Frontal cortex (tissue), 4 donors: Measurements from ENCODE around the gene TXNRD2. TPM values are rescaled to one million over a fixed set of nuclear protein-coding genes. Genes with fewer than 3 reads are reported as not detected.

Experiments used
- DNase-seq, 2 donors: peaks; one replicate each; pipeline ENCODE4 v3.0.0; 2012; ENCODE audit warnings: low spot score in 2 of 2
- FAIRE-seq: peaks from 2 replicates; lab custom pipeline; 2012; peaks lifted over from hg19 to GRCh38; lab: Jason Lieb, UNC
- total RNA-seq: library from RNA; depleted of rRNA; stranded (reverse); fragments of >200 nt; gene quantifications from one replicate; pipeline ENCODE4 v1.2.3, GENCODE V29; 2014
- donor health status: control.
- donor health status: control.
- donor health status: control.

Gene TXNRD2
- total RNA-seq, 1 donor from 2014 or later, result 15.5 TPM

DNA sequence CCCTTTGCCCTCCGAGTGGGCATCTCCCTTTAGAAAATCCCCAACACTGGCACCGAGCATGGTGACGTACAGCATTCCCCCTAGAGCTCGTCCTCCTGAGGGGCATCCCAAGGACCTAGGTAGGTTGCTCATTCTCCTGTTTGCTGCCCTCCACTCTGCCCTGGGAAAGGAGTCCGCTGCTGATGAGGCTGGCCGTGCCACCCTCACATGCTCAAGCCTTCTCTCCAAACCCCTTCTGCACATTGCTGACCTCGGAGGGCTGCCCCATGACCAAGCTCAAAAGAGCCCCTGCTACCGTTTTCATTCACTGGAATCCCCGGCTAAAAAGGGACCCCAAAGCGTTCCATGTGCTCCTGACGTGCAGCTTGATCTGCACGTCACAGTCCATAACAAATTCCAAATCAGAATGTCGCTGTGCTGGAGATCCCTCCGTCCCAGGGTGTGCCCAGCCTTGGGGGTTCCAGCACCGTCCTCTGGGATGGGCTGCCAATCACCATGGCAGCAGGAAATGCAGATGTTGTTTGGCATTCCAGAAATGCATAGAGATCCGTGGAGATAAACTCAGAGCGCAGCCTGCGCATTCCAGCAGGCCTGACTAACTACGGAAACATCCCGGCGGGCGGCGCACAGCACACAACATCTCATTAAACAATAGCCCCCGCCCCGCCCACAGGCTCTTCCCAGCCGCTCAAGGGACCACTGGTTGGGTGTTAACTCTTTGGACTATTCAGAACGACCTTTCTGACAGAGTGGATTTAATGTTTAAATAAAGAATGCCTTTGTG is 60.6 kb downstream of the TXNRD2 start:
- FAIRE-seq (no peak), DNase-seq (peak in 1 of 2 donors; percentile 69)

DNA sequence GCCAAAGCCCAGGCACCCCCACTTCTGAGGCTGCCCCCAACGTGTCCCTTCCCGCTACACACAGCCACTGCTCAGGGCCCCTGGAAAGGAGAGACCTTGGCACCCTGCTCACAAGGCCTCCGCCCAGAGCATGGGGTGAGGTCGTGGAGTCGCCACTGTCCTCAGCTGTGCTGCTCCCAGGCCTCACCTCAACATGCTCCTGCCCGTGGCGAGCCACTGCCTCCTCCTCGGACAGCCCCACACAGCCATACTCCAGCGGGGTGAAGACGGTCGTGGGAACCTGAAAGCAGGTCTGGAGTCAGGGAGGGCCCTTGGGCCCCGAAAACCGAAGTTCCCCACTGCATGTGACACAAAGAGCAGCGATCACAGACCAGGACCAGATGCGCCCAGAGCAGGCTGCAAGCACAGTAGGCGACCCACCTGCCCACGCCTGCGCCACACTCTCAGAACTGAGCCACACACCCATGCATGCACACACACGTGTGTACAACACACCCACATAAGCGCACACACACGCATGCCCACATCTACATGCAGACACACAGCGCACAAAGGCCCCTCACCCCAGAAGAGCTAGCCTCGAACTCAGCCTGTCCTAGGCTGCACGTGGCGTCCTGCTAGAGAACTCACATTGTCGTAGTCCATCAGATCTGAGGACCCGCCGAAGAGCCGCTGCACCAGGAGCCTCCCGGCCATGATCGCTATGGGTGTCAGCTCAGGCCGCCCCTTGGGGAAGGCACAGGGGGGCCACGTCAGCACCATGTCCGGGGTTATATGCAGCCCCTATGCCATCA is 61.4 kb downstream of the TXNRD2 start:
- FAIRE-seq (no peak), DNase-seq (no peak)

DNA sequence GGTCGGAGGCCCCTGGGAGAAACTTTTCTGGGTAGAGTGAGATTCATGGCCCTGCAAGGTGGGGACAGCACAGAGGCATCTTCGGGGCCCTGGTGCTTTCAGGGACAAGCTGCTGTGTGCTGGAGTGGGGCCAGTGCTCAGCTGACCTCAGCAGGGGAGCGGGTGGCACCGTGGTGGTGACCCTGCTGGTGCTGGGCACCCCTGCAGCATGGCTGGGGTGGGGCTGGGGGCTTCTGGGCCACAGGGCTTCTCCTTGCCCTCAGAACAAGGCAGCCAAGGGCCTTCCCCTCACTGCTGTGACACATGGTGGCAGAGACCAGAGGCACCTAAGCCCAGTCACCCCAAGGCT is 62.0 kb downstream of the TXNRD2 start:
- DNase-seq (no peak), FAIRE-seq (no peak)

DNA sequence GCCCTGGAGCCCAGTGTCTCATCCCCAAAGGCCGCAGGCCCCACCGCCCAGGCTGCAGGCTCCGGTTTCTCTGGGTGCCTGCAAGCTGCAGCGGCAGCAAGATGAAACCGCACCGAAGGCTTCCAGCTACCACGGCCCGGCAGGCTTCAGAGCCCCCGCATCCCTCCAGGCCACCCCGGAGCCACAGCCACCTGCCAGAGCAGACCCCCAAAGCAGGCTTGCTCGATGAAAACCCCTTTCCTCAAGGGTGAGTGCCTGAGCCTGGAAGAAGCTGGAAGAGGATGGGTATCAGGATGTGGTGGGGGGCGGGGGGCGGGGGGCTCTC is 62.4 kb downstream of the TXNRD2 start:
- FAIRE-seq (no peak), DNase-seq (no peak)

DNA sequence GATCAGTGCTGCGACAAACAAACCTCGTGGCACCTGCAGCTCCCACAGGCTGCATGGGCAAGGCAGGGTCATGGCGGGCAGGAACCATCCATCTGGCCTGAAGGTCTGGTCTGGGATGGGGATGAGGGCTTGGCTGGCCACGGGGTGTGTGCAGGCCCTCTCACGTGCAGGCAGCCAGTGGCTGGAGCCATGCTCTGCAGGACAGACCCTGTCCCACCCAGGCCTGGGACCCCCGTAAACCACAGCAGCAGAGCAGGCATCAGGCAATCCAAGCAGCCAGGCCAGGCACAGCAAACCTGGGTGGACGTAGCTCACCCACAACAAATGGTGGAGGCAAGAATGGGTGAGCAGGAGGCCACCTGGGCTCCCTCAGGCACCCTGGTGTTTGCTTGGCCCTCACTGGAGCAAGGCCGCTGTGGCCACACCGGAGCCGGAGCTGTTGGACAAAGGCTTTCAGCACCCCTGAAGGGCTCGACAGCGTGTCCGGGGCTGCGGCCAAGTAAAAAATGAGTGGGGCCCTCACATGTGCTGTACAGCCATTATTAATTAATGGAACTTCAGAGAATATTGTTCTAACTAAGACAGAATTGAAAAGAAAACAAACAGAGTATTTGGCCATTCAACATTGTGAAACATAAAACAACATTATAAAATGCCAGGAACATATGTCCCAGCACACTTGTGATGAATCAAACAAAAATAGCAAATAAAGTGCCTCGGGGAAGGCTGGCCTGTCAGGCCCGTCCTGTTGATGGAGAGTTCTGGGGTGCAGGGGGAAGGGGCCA is 63.0 kb downstream of the TXNRD2 start:
- no peak for DNase-seq
- no peak for FAIRE-seq

DNA sequence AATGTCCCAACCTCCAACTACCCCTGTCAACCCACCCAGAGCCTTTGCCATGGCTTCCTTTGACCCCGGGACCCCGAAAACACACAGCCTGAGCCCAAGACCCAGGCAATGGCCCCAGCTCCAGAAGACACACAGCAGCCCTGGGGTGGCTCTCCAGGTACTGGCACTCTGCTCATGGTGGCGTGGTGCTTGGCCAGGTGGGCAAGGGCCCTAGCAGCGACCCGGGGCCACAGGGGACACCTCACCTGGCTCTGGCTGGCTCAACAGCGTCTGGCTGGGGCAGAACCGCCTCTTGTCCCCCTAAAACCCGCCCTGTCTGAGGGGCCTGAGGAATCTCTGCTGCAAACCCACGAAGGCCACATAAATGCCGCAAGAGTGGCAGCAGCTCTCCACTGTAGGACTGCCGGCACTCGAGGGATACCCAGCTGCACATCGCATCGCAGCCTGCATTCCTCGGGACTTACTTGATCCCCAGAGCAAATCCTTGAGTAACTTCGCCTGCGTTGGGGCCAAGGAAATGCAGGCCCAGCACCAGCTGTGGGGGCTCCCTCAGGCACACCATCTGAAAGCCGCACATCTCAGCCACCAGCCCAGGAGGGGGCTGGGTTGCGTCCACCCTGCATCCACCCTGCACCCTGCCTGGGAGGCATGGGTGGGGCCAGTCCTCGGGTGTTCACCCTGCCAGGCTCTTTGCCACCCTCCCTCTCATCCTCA is 63.8 kb downstream of the TXNRD2 start:
- FAIRE-seq (no peak), DNase-seq (no peak)

DNA sequence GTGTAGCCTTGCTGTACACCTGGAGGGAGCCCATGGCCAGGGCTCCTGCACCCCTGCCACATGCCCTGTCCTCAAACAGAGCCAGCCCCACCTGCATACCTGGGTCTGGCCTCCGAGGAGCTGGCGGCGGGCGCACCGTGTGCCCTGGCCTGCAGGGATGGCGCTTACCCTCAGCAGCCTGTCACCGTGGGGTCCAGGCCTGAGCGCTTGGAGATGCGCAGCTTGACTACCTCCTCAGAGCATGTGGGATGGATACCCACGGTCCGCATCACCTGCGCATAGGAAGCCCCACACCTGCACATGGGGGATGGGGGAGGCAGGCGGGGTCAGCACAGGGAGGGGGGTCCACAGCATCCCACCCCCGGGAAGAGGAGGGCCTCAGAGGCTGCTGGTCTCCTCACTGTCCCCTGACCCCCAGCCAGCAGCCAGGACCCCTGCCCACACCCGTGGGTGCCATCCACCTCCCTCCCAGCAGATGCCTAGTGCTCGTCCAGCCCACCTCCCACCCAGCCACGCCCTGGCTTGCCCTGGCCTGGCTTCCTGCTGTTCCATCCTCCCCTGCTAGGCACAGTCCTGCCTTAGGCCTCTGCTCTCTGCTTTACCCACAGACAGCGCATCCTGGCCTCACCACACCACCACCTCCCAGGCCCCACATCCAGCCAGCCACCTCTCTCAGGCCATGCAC is 64.5 kb downstream of the TXNRD2 start:
- FAIRE-seq (no peak), DNase-seq (peak in 1 of 2 donors; percentile 16)

DNA sequence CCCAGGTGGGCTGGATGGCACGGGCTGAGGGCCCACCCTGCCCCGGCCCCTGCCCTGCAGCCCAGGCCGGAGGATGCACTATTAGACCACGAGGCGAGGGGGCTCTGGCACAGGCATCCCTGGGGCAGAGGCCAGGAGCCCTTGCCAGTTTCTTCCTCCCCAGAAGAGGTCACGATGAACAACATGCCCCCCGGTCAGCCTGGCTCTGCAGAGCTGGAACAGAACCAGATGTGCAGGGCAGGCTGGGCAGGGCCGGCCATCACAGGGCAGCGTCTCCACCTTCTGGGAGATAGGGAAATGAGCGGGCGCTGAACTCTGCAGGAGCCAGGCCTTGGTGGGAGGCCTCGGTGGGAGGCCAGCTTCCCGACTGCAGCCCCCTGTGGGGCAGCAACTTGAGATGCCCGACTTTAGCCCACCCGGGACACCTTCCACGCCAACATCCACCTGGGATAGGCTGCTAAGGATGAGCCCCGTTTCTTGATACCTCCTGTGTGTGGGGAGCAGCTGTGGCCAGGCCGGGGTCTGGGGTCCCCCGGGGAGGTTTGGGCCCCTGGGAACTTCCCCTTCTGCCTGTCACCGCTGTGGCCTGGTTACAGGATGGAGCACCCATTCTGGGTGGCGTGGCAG is 65.2 kb downstream of the TXNRD2 start:
- peak in 1 of 2 donors; percentile 12 for DNase-seq
- FAIRE-seq, result no peak

DNA sequence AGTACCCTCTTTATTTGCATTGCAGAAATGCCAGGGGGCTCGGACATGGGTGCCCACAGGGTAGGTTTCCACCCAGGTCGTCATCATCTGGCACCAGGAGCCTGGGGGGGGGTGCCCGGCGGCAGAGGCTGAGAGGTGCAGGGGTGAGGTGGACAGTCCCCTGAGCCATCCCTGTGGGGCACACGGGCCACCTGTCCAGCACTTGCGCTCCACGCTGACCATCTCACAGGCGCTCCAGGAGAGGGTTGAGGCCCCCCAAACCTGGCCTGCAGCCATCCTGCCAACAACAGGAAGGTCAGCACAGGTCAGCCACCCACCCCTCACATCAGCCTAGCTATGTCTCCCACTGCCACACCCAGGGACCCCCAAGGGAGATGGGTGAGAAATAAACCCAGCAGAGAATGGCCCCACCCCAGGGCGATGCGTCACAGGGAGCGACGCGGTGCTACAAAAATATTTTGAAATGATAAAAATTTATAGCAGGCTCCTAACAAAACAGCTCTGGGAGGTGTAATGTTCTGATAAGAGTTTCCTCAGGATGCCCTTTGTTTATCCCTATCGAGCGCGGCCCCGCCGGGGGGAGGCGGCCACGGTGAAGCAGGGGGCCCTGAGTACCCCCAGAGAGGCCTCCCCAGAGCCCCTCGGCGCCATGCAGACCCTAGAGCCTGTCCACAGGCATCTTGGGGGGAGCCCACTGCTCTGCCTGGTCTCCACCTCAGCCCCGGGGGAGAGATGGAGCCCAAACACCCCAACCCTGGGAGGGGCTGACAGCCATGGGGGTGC is 65.9 kb downstream of the TXNRD2 start:
- FAIRE-seq (no peak), DNase-seq (peak in 1 of 2 donors; percentile 4)

DNA sequence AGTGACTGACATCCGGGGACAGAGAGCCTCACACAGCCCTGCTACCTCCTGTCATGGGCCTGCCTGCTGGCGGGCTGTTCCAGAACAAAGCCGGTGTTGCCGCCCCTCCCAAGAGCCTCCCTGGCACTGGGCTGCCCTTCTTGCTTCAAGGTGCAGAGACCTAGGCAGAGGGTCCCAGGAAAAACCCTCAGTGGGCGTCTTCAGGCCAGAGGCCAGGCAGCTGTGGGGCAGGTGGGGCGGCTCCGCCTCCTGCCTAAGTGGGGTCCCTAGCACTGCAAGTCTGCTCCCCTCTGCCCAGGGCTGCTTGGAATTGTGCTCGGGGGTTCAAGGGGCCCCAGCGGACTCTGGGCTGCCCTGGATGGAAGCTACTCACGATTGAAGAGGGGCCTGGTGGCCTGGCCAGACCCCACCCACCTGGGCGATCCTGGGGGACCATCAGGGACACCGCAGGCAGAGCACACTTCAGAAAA is 66.5 kb downstream of the TXNRD2 start:
- DNase-seq (no peak), FAIRE-seq (no peak)

DNA sequence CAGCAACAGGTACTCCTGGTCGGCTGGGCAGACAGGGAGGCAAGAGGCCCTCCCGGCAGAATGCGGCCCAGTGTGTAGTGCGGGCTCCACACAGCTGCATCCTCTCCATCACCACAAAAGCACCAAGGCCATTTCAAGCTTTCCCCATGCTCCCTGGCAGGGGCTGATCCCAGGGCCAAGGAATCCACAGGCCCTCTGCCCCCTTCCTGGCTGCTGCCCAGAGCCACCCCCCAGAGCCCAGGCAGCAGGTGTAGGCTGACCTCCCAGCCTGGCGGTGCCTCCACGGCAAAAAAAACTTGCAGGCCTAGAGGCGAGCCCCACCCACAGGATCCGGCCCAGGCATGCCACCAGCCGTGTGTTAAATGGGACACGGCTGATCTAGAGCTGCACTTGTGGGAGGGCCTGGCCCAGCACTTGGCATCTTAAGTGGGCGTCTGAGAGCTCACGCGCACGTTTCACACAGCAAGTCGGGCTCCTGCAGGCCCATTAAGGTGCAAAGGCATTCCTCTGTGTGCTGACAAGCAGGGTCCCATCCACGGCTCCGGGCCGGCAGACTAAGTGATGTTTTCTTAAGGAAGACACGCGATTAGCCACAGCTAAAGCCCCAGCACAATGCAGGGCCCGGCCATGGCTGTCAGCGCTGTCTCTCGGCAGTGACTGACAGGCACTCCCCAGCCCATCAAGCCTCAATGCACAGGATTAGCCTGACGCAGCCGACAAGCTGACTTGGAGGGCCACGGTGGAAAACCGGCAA is 67.1 kb downstream of the TXNRD2 start:
- DNase-seq (peak in 1 of 2 donors; percentile 39), FAIRE-seq (no peak)

DNA sequence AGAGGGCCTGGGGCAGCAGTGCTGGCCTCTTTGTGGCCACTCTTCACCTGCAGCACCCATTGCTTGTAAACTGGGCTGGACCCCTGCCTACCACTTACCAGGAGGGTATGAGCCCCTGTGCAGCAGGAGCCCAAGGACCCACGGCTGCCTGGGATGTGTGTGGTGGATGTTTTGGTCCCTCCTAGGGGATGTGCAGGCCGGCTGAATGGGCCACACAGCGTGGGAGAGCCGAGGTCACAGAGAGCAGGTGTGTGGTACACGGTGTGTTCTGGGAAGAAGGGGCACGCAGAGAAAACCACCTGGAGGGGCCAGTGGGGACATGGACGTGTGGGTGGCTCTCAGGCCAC is 67.7 kb downstream of the TXNRD2 start:
- FAIRE-seq, result no peak
- DNase-seq, result no peak

DNA sequence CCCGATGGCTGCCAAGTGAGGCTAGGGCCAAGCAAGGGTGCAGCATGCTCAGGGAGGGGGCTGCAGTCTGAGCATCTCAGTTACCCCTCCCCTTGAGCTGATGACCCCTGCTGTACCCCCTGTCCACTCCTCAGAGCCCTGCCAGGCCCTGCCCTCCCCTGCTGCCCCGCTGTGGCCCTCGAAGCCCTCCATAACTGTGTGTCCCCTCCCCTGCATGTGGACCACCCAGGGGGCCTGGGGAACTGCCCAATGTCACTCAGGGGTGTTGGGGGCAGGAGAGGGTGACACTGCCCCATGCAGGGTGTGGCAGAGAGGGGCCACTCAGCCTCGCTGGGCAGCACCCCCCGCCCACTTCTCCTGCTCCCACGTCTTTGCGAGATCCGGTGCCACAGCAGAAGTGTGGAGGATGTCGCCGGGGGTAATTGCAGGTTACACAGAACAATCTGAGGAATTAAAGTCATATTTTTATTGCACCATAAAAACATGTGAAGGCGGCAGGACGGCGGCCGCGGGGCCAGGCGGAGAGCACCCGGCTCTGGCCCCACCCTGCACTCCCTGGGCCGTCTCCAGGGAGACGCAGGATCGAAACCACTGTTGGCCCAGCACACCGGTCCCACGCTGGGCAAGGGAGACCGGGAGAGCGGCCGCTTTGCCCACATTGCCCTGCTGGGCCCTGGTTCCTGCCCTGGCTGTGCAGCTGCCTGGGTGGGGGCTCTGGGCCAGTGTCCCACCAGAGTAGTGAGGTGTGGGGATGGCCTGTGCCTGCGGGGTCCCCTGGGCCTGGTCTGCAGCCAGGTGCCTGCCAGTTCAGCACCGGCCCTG is 68.3 kb downstream of the TXNRD2 start:
- FAIRE-seq, result no peak
- no peak for DNase-seq

DNA sequence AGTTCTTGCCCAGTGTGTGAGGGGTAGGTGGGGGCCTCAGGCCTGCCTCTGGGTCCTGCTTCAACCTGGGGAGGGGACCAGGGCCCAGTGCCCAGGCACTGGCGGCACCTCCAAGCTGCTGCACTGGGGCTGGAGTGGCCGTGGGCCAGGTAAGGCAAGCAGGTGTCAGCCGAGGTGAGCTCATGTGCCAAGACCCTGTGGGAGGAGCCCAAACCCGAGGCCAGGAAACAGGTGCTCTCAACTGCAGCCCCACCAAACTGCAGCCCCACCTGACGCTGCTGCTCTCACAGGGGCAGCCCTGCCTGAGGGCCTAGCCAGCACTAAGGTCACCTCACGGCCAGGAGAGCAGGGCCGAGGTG is 68.9 kb downstream of the TXNRD2 start:
- FAIRE-seq (no peak), DNase-seq (no peak)

DNA sequence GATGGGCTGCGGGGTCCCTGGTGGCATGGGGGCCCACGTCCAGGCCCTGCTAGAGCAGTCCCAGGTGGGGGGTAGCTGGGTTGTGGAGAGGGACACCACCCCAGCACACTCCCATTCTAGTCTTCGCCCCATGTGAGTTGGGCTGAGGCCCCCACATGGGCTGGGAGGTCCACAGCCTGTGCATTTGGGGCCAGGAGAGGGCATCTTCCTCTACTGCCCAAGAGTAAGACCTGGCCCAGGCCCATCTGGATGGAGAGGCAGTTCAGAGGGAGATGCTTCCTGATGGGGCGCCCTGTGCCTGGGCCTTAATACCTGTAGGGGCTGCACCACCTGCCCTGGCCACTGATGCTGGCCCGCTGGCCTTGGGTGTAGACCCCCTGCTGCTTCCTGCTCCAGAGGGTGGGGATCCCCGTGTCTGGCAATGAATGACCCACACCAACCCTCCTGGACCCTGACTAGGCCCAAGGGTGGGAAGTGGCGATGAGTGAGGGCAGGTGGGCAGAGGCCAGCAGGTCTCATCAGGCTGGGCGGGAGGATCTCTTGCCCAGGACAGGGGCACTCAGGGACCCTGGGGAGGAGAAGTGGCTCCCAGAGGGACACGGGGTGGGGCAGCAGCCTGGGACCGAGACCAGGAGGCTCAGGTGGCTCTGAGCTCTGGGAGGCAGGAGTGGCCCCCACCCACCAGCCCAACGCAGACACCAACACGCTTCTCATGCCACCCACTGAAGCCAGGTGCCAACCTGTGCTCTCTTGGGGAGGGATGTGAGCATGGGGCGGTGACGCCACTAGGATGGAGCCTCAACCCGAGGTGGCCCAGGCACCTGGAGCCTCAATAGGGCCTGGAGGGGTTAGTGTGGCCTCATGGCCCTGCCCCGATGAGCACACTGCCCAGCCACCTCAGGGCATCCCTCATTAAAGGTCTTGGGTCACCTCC is 69.5 kb downstream of the TXNRD2 start:
- no peak for FAIRE-seq
- no peak for DNase-seq
